PC-9 (cell line): ENCODE measurements around the gene PEMT. TPM values are rescaled to one million over a fixed set of nuclear protein-coding genes. Genes with fewer than 3 reads are reported as not detected.

Experiments
- BruUV-seq: library from RNA; stranded (reverse); fragments of 400-500 nt; replicated peaks from 2 replicates; lab custom pipeline; 2021; lab: Mats Ljungman, UMichigan
- CTCF ChIA-PET: fragments of 300-600 bp; sonication (Branson Sonifier 250); formaldehyde crosslinking; loops from one replicate; lab custom pipeline; 2022; ENCODE audit warnings: antibody characterized with exemption; lab: Charles Lee
- POLR2A ChIA-PET: fragments of 300-600 bp; sonication (Branson Sonifier 250); formaldehyde crosslinking; loops from one replicate; lab custom pipeline; 2022; ENCODE audit warnings: antibody characterized with exemption; ENCODE audit not compliant: unreplicated experiment; lab: Charles Lee
- DNase-seq, 2 experiments: peaks; one replicate each; pipeline versions ENCODE4 v3.0.0 to v3.0.0-alpha.2; 2015 to 2022; ENCODE audit warnings: mixed read lengths in 1 of 2
- H2AFZ ChIP-seq: fragments of 200-600 bp; sonication (generic); 2 replicates; pipeline ENCODE4 v1.8.1; 2017; ENCODE audit warnings: antibody characterized with exemption
- H3F3A ChIP-seq: fragments of 200-600 bp; sonication (generic); 2 replicates; pipeline ENCODE4 v1.8.1; 2017; ENCODE audit warnings: antibody characterized with exemption, mild to moderate bottlenecking, low read depth; ENCODE audit not compliant: insufficient read depth
- H3K27ac ChIP-seq: fragments of 200-600 bp; sonication (generic); 2 replicates; pipeline ENCODE4 v1.6.1; 2016; ENCODE audit warnings: mixed run types
- H3K27me3 ChIP-seq: fragments of 200-600 bp; sonication (generic); 2 replicates; pipeline ENCODE4 v1.6.1; 2016; ENCODE audit warnings: low read depth, mixed run types; ENCODE audit not compliant: insufficient read depth
- H3K36me3 ChIP-seq: fragments of 200-600 bp; sonication (generic); 2 replicates; pipeline ENCODE4 v1.6.1; 2016; ENCODE audit warnings: low read depth, mixed run types
- H3K4me1 ChIP-seq: fragments of 200-600 bp; sonication (generic); replicated peaks from 2 replicates; pipeline ENCODE4 v1.6.1; 2016; ENCODE audit warnings: mixed run types; ENCODE audit not compliant: insufficient read depth
- H3K4me2 ChIP-seq: fragments of 200-600 bp; sonication (generic); 2 replicates; pipeline ENCODE4 v1.6.1; 2017; ENCODE audit warnings: mixed run types
- H3K4me3 ChIP-seq: fragments of 200-600 bp; sonication (generic); 2 replicates; pipeline ENCODE4 v1.6.1; 2016; ENCODE audit warnings: mixed run types
- H3K79me2 ChIP-seq: fragments of 200-600 bp; sonication (generic); 2 replicates; pipeline ENCODE4 v1.6.1; 2017; ENCODE audit warnings: low read depth, mixed run types
- H3K9me2 ChIP-seq: fragments of 200-600 bp; sonication (generic); 2 replicates; pipeline ENCODE4 v1.8.1; 2017; ENCODE audit warnings: mild to moderate bottlenecking; ENCODE audit not compliant: insufficient read depth
- H3K9me3 ChIP-seq: fragments of 200-600 bp; sonication (generic); 2 replicates; pipeline ENCODE4 v1.8.1; 2016; ENCODE audit warnings: low read depth; ENCODE audit not compliant: insufficient read depth
- H4K20me1 ChIP-seq: fragments of 200-600 bp; sonication (generic); 2 replicates; pipeline ENCODE4 v1.8.1; 2017; ENCODE audit not compliant: insufficient read depth
- CTCF ChIP-seq: fragments of 200-600 bp; sonication (generic); conservative IDR thresholded peaks from 2 replicates; pipeline ENCODE4 v1.6.1; 2017; ENCODE audit warnings: mixed run types, antibody characterized with exemption, mild to moderate bottlenecking, moderate library complexity
- EZH2 ChIP-seq: fragments of 200-600 bp; sonication (generic); IDR thresholded peaks from 2 replicates; pipeline ENCODE4 v1.8.0; 2017; ENCODE audit warnings: antibody characterized with exemption, low read depth
- intact Hi-C: fragments of 100-400 bp; cut with micrococcal nuclease; formaldehyde crosslinking; loops from one replicate; pipeline ENCODE4 v1.10.0; 2022; ENCODE audit not compliant: unreplicated experiment
- total RNA-seq: library from RNA; stranded (reverse); gene quantifications from 2 replicates; pipeline ENCODE4 v1.2.3, GENCODE V29; 2021

PEMT gene
- total RNA-seq, 1 experiment from 2014 or later, result 61.2 TPM

DNA sequence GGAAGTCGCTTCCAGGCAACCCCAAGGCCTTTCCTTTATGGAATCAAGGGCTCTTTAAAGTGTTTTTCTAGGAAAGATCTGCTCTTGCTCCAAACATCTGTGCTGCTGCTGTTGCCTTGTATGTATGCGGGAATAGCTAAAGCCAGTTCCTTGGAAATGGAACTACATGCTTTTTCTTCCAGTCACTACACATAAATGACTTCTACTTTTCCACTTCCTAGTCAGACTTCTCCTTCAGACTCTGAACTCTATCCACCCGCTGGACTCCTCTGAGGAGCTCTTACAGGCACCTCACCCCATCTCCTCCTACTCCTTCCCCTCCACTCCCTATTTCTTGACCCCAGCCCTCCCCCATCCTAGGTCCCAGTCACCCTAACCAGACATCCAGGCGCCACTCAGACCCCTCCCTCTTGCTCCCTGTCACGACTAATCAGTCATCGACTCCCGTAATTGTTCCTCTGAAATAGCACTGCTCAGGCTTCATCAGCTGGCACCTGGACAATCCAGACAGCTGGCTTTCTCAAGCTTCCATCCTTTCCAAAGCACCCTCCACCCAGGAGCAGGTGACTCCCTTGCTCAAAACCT, 15.0 kb upstream of the PEMT start:
- no peak overlapping the region for H3K4me2 ChIP-seq
- no peaks in the 10 kb centered on the region for H3K79me2 ChIP-seq
- H2AFZ ChIP-seq, result no peak overlapping the region
- H3K9me2 ChIP-seq, result no peaks in the 10 kb centered on the region
- DNase-seq, result no peak
- H3K27me3 ChIP-seq, result no peaks in the 10 kb centered on the region
- intact Hi-C loops, result no loop called here
- H3K4me1 ChIP-seq, result no peaks in the 10 kb centered on the region
- H3K27ac ChIP-seq, result no peak overlapping the region
- H3K9me3 ChIP-seq, result no peaks in the 10 kb centered on the region
- no peaks in the 10 kb centered on the region for H3F3A ChIP-seq
- no peaks in the 10 kb centered on the region for H3K36me3 ChIP-seq
- ChIA-PET POLR2A (no interaction called here), CTCF (no interaction called here)
- H3K4me3 ChIP-seq, result no peak overlapping the region
- TF ChIP-seq CTCF, result no peak
- no peak for TF ChIP-seq EZH2
- no peaks in the 10 kb centered on the region for H4K20me1 ChIP-seq
- BruUV-seq, result no TSS peak

- H3K4me1 ChIP-seq, result no peaks in the 10 kb centered on the region
- no peaks in the 10 kb centered on the region for H4K20me1 ChIP-seq
- H3K36me3 ChIP-seq, result no peaks in the 10 kb centered on the region
- no peaks in the 10 kb centered on the region for H3K27me3 ChIP-seq
- CTCF ChIA-PET, result no interaction called here
- H3K9me3 ChIP-seq, result no peaks in the 10 kb centered on the region
- no peak for DNase-seq
- intact Hi-C loops, result no loop called here
- H3K79me2 ChIP-seq, result no peaks in the 10 kb centered on the region
- TF ChIP-seq EZH2, result no peak
- no peak for TF ChIP-seq CTCF
- no TSS peak for BruUV-seq
- H2AFZ ChIP-seq, result no peak overlapping the region
- H3F3A ChIP-seq, result no peaks in the 10 kb centered on the region
- no peak overlapping the region for H3K27ac ChIP-seq
- no peaks in the 10 kb centered on the region for H3K9me2 ChIP-seq
- POLR2A ChIA-PET, result no interaction called here
- no peak overlapping the region for H3K4me3 ChIP-seq
- H3K4me2 ChIP-seq, result no peak overlapping the region
These were observed 14.2 kb upstream of the PEMT start for GRCh38 chr17:17605729-17606088.

DNA sequence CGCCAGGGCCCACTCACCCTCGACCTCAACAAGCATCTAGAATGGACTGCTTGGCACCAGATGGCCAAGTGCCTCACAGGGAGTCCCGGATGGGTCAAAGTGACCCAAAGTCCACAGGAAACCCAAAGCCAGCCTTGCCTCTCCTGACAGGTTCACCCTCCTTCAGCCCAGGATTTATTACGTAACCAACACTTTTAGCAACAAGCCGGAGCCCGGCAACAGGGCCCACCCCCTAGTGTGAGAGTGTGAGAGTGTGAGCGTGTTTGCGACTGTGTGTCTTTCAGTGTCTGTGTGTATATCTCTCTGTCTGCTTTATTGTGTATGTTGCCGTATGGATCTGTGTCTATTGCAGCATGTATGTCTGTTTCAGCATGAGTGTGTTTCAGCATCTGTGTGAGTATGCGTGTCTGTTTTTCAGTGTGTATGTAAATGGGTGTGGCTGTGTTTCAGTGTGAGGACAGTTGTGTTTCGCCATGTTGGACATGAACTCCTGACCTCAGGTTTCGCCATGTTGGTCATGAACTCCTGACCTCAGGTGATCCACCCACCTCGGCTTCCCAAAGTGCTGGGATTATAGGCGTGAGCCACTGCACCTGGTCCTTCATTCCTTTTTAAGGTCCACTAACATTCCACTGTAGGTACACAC, 13.7 kb upstream of the PEMT start:
- H3F3A ChIP-seq, result no peaks in the 10 kb centered on the region
- H3K9me3 ChIP-seq, result no peaks in the 10 kb centered on the region
- DNase-seq, result no peak
- no peaks in the 10 kb centered on the region for H4K20me1 ChIP-seq
- H3K27me3 ChIP-seq, result no peaks in the 10 kb centered on the region
- no peaks in the 10 kb centered on the region for H3K36me3 ChIP-seq
- no TSS peak for BruUV-seq
- intact Hi-C loops, result no loop called here
- no peak overlapping the region for H3K27ac ChIP-seq
- H3K79me2 ChIP-seq, result no peaks in the 10 kb centered on the region
- CTCF ChIA-PET, result no interaction called here
- H3K4me2 ChIP-seq, result no peak overlapping the region
- TF ChIP-seq CTCF (no peak), EZH2 (no peak)
- H2AFZ ChIP-seq, result no peak overlapping the region
- no peak overlapping the region for H3K4me3 ChIP-seq
- POLR2A ChIA-PET, result no interaction called here
- no peaks in the 10 kb centered on the region for H3K9me2 ChIP-seq
- H3K4me1 ChIP-seq, result no peaks in the 10 kb centered on the region
